GM12878 (cell line): ENCODE measurements around the gene COPG2.

Experiments used
- CHD1 ChIP-seq: IDR thresholded peaks from 2 replicates; pipeline ENCODE4 v1.6.1; 2012; ENCODE audit warnings: low read depth, low read length, improper control_type of control experiment
- EGR1 ChIP-seq, 2 experiments: IDR thresholded peaks; 1 replicate in 1 of 2; 2 replicates in 1 of 2; pipeline ENCODE4 v1.6.1; 2011 to 2012; ENCODE audit warnings: low read depth in 2 of 2, low read length in 2 of 2, borderline replicate concordance in 1 of 2, mild to moderate bottlenecking in 1 of 2, moderate library complexity in 1 of 2
- FOS ChIP-seq: IDR thresholded peaks from 3 replicates; pipeline ENCODE4 v1.6.1; 2011; ENCODE audit warnings: borderline replicate concordance; ENCODE audit not compliant: insufficient read length; ENCODE audit errors: extremely low read depth
- LARP7 ChIP-seq: fragments of 450-650 bp; IDR thresholded peaks from 2 replicates; pipeline ENCODE4 v1.6.1; 2017; ENCODE audit warnings: mild to moderate bottlenecking
- POLR2AphosphoS5 ChIP-seq: IDR thresholded peaks from 2 replicates; pipeline ENCODE4 v1.6.1; 2011; ENCODE audit warnings: mild to moderate bottlenecking, low read length, inconsistent platforms
- TF ChIP-seq, protein P1 (sequence below), 3 experiments: IDR thresholded peaks in 2 of 3; conservative IDR thresholded peaks in 1 of 3; 2 replicates each; pipeline ENCODE4 v1.5.1; 2011; ENCODE audit warnings: low read depth in 3 of 3, low read length in 3 of 3, mild to moderate bottlenecking in 3 of 3, control low read depth in 2 of 3, moderate library complexity in 2 of 3, inconsistent platforms in 1 of 3, mixed read lengths in 1 of 3; ENCODE audit not compliant: control insufficient read depth in 2 of 3, insufficient read depth in 1 of 3; ENCODE audit errors: extremely low read depth in 1 of 3

DNA sequence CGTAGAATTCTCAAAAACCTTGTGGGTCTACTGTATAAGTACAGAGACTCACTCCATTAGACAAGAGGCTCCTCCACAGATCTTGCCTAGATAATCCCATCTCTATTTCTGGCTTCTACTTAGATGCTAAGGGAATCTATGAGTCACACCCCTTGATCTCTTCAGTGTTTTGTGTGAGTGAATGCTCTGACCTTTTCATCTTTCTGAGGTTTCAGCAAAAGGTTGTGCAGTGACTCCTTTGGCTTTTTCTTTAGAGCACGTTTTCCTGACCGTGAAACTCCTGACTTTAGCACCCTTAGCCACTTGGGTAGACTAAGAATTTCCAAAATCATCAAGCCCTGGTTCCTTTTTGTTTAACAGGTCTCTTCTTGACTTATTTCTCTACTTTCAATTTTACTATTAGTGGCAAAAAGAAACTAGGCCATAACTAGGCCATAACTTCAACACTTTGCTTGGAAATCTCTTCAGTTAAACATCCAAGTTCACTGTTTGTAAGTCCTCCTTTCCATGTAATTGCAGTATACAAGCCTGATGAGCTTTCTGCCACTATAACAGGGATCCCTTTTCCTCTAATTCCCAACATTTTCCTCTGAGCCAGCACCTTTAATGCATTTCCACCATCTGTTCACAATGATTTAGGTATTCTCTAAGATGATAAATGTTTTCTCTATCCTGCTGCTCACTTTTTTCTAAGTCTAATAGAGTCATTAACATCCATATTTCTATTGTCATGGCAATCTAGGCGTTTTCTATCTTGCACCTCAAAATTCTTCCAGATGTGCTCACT is 19.4 kb downstream of the COPG2 start:
- no peak for TF ChIP-seq CHD1
- TF ChIP-seq FOS = no peak
- TF ChIP-seq POLR2AphosphoS5 = no peak
- TF ChIP-seq LARP7 = no peak
- TF ChIP-seq, protein P1, sequence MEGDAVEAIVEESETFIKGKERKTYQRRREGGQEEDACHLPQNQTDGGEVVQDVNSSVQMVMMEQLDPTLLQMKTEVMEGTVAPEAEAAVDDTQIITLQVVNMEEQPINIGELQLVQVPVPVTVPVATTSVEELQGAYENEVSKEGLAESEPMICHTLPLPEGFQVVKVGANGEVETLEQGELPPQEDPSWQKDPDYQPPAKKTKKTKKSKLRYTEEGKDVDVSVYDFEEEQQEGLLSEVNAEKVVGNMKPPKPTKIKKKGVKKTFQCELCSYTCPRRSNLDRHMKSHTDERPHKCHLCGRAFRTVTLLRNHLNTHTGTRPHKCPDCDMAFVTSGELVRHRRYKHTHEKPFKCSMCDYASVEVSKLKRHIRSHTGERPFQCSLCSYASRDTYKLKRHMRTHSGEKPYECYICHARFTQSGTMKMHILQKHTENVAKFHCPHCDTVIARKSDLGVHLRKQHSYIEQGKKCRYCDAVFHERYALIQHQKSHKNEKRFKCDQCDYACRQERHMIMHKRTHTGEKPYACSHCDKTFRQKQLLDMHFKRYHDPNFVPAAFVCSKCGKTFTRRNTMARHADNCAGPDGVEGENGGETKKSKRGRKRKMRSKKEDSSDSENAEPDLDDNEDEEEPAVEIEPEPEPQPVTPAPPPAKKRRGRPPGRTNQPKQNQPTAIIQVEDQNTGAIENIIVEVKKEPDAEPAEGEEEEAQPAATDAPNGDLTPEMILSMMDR (IDR thresholded peaks at IDR 0.05 in 2 of 3, conservative IDR thresholded peaks at IDR 0.05 in 1 of 3; ENCODE audit: control insufficient read depth in 2 of 3, extremely low read depth in 1 of 3, insufficient read depth in 1 of 3, low read depth in 3 of 3, low read length in 3 of 3) = no peak
- no peak for TF ChIP-seq EGR1 (IDR thresholded peaks at IDR 0.05; ENCODE audit: borderline replicate concordance in 1 of 2, low read depth in 2 of 2, low read length in 2 of 2)
